NCI-H1694 treated with DMSO at 0.1 percent for 48 hours (cell line): ENCODE results near the gene TNP1.

Experiments used
- DNase-seq: peaks from one replicate; lab custom pipeline; 2025; lab: John Stamatoyannopoulos, UW

TNP1 gene

GRCh38 chr2:216839688-216840087 is 20.2 kb downstream of the TNP1 start:
- DNase-seq = no peak

- DNase-seq = no peak
Observed at GRCh38 chr2:216838151-216838550, 21.7 kb downstream of the TNP1 start.

GRCh38 chr2:216837740-216838139 is 22.1 kb downstream of the TNP1 start:
- no peak for DNase-seq

- DNase-seq = no peak
Observed at GRCh38 chr2:216833061-216833460, 26.8 kb downstream of the TNP1 start.

GRCh38 chr2:216830346-216830745 is 29.5 kb downstream of the TNP1 start:
- no peak for DNase-seq

- DNase-seq = peak; percentile 34
Observed at GRCh38 chr2:216829533-216829932, 30.3 kb downstream of the TNP1 start.

GRCh38 chr2:216827073-216827720 is 32.7 kb downstream of the TNP1 start:
- no peak for DNase-seq

- DNase-seq = no peak
Observed at GRCh38 chr2:216822470-216822869, 37.4 kb downstream of the TNP1 start.

- no peak for DNase-seq
Observed at GRCh38 chr2:216820709-216821108, 39.2 kb downstream of the TNP1 start.

- no peak for DNase-seq
Observed at GRCh38 chr2:216819766-216820165, 40.1 kb downstream of the TNP1 start.

GRCh38 chr2:216819055-216819454 is 40.8 kb downstream of the TNP1 start:
- DNase-seq = no peak

GRCh38 chr2:216810399-216811160 is 49.3 kb downstream of the TNP1 start:
- DNase-seq = no peak
